ENCODE measurements around the gene ARHGEF12.

The ARHGEF12 gene

GRCh38 chr11:120335908-120336640, at the start of gene ARHGEF12:
ARHGEF12 (plus strand) TSS chr11:120336413; CDS start chr11:120337244, 831 bp downstream.
- DNase-seq, result peak; percentile 96

- DNase-seq, result no peak
Observed at GRCh38 chr11:120288021-120288420, 48.2 kb upstream of the ARHGEF12 start.

- no peak for DNase-seq
Observed at GRCh38 chr11:120289426-120289825, 46.8 kb upstream of the ARHGEF12 start.

- no peak for DNase-seq
Observed at GRCh38 chr11:120290956-120291355, 45.3 kb upstream of the ARHGEF12 start.

GRCh38 chr11:120293038-120293800, 43.0 kb upstream of the ARHGEF12 start:
- no peak for DNase-seq

- DNase-seq, result no peak
Observed at GRCh38 chr11:120294096-120294495, 42.1 kb upstream of the ARHGEF12 start.

GRCh38 chr11:120295099-120295498, 41.1 kb upstream of the ARHGEF12 start:
- DNase-seq, result peak; percentile 21

GRCh38 chr11:120296554-120296953, 39.7 kb upstream of the ARHGEF12 start:
- DNase-seq, result no peak

GRCh38 chr11:120298461-120298860, 37.8 kb upstream of the ARHGEF12 start:
- no peak for DNase-seq

GRCh38 chr11:120302001-120302805, 34.0 kb upstream of the ARHGEF12 start:
- DNase-seq, result no peak

- peak; percentile 79 for DNase-seq
Observed at GRCh38 chr11:120303004-120303637, 33.1 kb upstream of the ARHGEF12 start.

- DNase-seq, result no peak
Observed at GRCh38 chr11:120304526-120304925, 31.7 kb upstream of the ARHGEF12 start.

GRCh38 chr11:120305286-120305685, 30.9 kb upstream of the ARHGEF12 start:
- no peak for DNase-seq

- DNase-seq, result no peak
Observed at GRCh38 chr11:120306519-120307242, 29.5 kb upstream of the ARHGEF12 start.

GRCh38 chr11:120307476-120307875, 28.7 kb upstream of the ARHGEF12 start:
- DNase-seq, result no peak

- DNase-seq, result no peak
Observed at GRCh38 chr11:120308081-120308480, 28.1 kb upstream of the ARHGEF12 start.

GRCh38 chr11:120310870-120311269, 25.3 kb upstream of the ARHGEF12 start:
- DNase-seq, result no peak

- no peak for DNase-seq
Observed at GRCh38 chr11:120314861-120315260, 21.4 kb upstream of the ARHGEF12 start.

- no peak for DNase-seq
Observed at GRCh38 chr11:120316880-120317688, 19.1 kb upstream of the ARHGEF12 start.

GRCh38 chr11:120317689-120318480, 18.3 kb upstream of the ARHGEF12 start:
- DNase-seq, result no peak

All from NCI-H1105 treated with DMSO at 0.1 percent for 48 hours (cell line).